Measurements from ENCODE around the gene MMP20.

- TF ChIP-seq CTCF (IDR thresholded peaks at IDR 0.05) (no peak), POLR2A (IDR thresholded peaks at IDR 0.05) (no peak), POLR2AphosphoS5 (IDR thresholded peaks at IDR 0.05) (no peak), EP300 (IDR thresholded peaks at IDR 0.05; ENCODE audit: low read depth) (no peak)
Measured at GRCh38 chr11:102610200-102610599, 14.9 kb downstream of the MMP20 start.
